ENCODE measurements around the gene FAM171A2.
"Not testable (repeated sequence)": the region's sequence is repeated elsewhere in the genome, so short reads cannot be mapped to it uniquely, and the experiment has no call there.

DNA sequence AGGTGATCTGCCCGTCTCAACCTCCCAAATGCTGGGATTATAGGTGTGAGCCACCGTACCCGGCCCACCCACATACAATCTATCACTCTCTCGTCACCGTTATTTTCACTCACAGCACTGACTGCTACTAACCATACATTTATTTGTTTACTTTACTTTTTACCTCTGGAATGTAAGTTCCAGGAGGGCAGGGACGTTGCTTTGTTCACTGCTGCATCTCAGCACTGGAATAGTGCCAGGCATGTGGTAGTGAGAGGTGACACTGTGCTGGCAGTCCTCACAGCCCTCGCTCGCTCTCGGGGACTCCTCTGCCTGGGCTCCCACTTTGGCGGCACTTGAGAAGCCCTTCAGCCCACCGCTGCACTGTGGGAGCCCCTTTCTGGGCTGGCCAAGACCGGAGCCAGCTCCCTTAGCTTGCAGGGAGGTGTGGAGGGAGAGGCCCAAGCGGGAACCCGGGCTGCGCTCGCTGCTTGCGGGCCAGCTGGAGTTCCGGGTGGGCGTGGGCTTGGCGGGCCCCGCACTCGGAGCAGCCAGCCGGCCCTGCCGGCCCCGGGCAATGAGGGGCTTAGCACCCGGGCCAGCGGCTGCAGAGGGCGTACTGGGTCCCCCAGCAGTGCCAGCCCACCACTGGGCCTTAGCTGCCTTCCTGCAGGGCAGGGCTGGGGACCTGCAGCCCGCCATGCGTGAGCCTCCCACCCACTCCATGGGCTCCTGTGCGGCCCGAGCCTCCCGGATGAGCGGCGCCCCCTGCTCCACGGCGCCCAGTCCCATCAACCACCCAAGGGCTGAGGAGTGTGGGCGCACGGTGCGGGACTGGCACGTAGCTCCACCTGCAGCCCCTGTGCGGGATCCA is 5.0 kb upstream of the FAM171A2 start:
- not testable (repeated sequence) for TF ChIP-seq CTCF (optimal IDR thresholded peaks at IDR 0.05 in 1 of 3, IDR thresholded peaks at IDR 0.05 in 1 of 3, conservative IDR thresholded peaks at IDR 0.05 in 1 of 3; ENCODE audit: extremely low read depth in 1 of 3, insufficient read depth in 2 of 3, low read length in 3 of 3); EZH2 (IDR thresholded peaks at IDR 0.05; ENCODE audit: low read length)

All from keratinocyte (primary cell).